ENCODE measurements around the gene C11orf91.

GRCh38 chr11:33721984-33722383 is 21.4 kb upstream of the C11orf91 start:
- no peak for TF ChIP-seq RFX5 (IDR thresholded peaks at IDR 0.05; ENCODE audit: low read depth, low read length)
- TF ChIP-seq SMC3 (IDR thresholded peaks at IDR 0.05; ENCODE audit: low read depth, low read length): no peak
- TF ChIP-seq CTCF (conservative IDR thresholded peaks at IDR 0.05; ENCODE audit: low read depth, low read length): no peak
- no peak for TF ChIP-seq POLR2A (IDR thresholded peaks at IDR 0.05; ENCODE audit: low read depth, low read length)
- no peak for TF ChIP-seq BHLHE40 (IDR thresholded peaks at IDR 0.05; ENCODE audit: low read depth, low read length)

Data from IMR-90 (cell line).